22Rv1 (cell line): ENCODE results near the gene MANSC1.

Source experiments
- ZFX ChIP-seq: fragments of 450-650 bp; IDR thresholded peaks from 2 replicates; pipeline ENCODE4 v1.6.1; 2017; ENCODE audit warnings: antibody characterized with exemption, borderline replicate concordance
- TF ChIP-seq, protein P1 (sequence below): fragments of 450-650 bp; IDR thresholded peaks from 2 replicates; pipeline ENCODE4 v1.5.1; 2017; ENCODE audit warnings: mild to moderate bottlenecking

DNA sequence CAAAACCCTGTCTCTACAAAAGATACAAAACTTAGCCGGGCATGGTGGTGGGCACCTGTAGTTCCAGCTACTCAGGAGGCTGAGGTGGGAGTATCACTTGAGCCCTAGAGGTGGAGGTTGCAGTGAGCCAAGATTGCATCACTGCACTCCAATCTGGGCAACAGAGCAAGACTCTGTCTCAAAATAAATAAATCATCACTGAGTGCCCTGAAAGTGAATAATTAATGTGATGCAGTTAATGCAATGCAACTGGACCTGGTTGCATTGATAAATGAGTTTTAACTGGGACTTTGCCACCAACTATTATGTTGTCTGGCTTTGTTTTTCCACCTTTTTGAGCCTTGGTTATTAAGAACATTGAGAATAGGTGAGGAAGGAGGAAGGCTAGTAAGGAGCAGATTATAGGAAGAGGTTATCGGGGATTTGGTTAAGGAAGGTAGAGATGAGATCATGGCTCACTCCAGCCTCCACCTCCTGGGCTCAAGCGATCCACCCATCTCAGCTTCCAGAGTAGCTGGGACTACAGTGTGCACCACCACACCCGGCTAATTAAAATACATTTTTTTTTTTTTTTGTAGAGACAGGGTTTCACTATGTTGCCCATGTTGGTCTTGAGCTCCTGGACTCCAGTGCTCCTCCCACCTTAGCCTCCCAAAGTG lies 14.9 kb upstream of the MANSC1 start:
- TF ChIP-seq, protein P1, sequence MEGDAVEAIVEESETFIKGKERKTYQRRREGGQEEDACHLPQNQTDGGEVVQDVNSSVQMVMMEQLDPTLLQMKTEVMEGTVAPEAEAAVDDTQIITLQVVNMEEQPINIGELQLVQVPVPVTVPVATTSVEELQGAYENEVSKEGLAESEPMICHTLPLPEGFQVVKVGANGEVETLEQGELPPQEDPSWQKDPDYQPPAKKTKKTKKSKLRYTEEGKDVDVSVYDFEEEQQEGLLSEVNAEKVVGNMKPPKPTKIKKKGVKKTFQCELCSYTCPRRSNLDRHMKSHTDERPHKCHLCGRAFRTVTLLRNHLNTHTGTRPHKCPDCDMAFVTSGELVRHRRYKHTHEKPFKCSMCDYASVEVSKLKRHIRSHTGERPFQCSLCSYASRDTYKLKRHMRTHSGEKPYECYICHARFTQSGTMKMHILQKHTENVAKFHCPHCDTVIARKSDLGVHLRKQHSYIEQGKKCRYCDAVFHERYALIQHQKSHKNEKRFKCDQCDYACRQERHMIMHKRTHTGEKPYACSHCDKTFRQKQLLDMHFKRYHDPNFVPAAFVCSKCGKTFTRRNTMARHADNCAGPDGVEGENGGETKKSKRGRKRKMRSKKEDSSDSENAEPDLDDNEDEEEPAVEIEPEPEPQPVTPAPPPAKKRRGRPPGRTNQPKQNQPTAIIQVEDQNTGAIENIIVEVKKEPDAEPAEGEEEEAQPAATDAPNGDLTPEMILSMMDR, result no peak
- no peak for TF ChIP-seq ZFX
